H1 (cell line): ENCODE measurements around the gene CTBP2. TPM values are rescaled to one million over a fixed set of nuclear protein-coding genes. Genes with fewer than 3 reads are reported as not detected.

Experiments used
- CTCF ChIA-PET: fragments of 300-600 bp; sonication (Branson Sonifier 250); formaldehyde crosslinking; loops from one replicate; lab custom pipeline; 2021; ENCODE audit not compliant: partially characterized antibody; lab: Charles Lee
- POLR2A ChIA-PET: fragments of 300-600 bp; sonication (Branson Sonifier 250); formaldehyde crosslinking; loops from one replicate; lab custom pipeline; 2021; ENCODE audit warnings: inconsistent platforms; ENCODE audit not compliant: partially characterized antibody; lab: Charles Lee
- DNase-seq, 2 experiments: peaks; one replicate each; pipeline versions ENCODE4 v3.0.0 to v3.0.0-alpha.2; 2010 to 2022; ENCODE audit warnings: low spot score in 2 of 2, low read depth in 1 of 2, mixed read lengths in 1 of 2
- FAIRE-seq: peaks from 2 replicates; lab custom pipeline; 2011; peaks lifted over from hg19 to GRCh38; lab: Jason Lieb, UNC
- H2AFZ ChIP-seq: 2 replicates; pipeline ENCODE4 v1.8.1; 2012; ENCODE audit warnings: low read length, inconsistent platforms
- H2AK5ac ChIP-seq: 2 replicates; pipeline ENCODE4 v1.6.1; 2013; ENCODE audit warnings: low read depth, low read length
- H2BK120ac ChIP-seq: replicated peaks from 2 replicates; pipeline ENCODE3; 2013; ENCODE audit warnings: low read depth, low read length, inconsistent platforms
- H2BK12ac ChIP-seq: 2 replicates; pipeline ENCODE4 v1.6.1; 2013; ENCODE audit warnings: low read depth, low read length
- H2BK15ac ChIP-seq: 2 replicates; pipeline ENCODE4 v1.6.1; 2013; ENCODE audit warnings: low read length
- H2BK20ac ChIP-seq: 2 replicates; pipeline ENCODE4 v1.6.1; 2013; ENCODE audit warnings: low read length
- H2BK5ac ChIP-seq: 2 replicates; pipeline ENCODE4 v1.6.1; 2013; ENCODE audit warnings: low read depth, low read length
- H3K14ac ChIP-seq: 2 replicates; pipeline ENCODE4 v1.6.1; 2013; ENCODE audit warnings: inconsistent platforms; ENCODE audit not compliant: insufficient read length
- H3K18ac ChIP-seq: 2 replicates; pipeline ENCODE4 v1.6.1; 2013; ENCODE audit warnings: low read length; ENCODE audit errors: extremely low read depth
- H3K23ac ChIP-seq: 2 replicates; pipeline ENCODE4 v1.6.1; 2013; ENCODE audit warnings: inconsistent platforms; ENCODE audit not compliant: insufficient read length
- H3K23me2 ChIP-seq: 2 replicates; pipeline ENCODE4 v1.6.1; 2013; ENCODE audit warnings: low read depth, low read length
- H3K27ac ChIP-seq: 2 replicates; pipeline ENCODE4 v1.6.1; 2011; ENCODE audit warnings: low read depth, low read length, inconsistent platforms
- H3K27me3 ChIP-seq, 4 experiments: replicated peaks in 1 of 4; 1 replicate in 1 of 4; 2 replicates in 3 of 4; pipeline versions ENCODE4 v1.6.1 to v1.8.1; 2011 to 2013; ENCODE audit warnings: low read length in 3 of 4, mild to moderate bottlenecking in 3 of 4, inconsistent platforms in 2 of 4, mixed read lengths in 2 of 4, moderate library complexity in 1 of 4; ENCODE audit not compliant: control insufficient read depth in 3 of 4, insufficient read depth in 3 of 4; ENCODE audit errors: extremely low read depth in 1 of 4
- H3K36me3 ChIP-seq, 4 experiments: 2 replicates each; pipeline versions ENCODE4 v1.6.1 to v1.8.1; 2011 to 2013; ENCODE audit warnings: mild to moderate bottlenecking in 4 of 4, low read length in 3 of 4, moderate library complexity in 2 of 4, control low read depth in 1 of 4, inconsistent platforms in 1 of 4; ENCODE audit not compliant: insufficient read depth in 4 of 4, control insufficient read depth in 2 of 4
- H3K4ac ChIP-seq: replicated peaks from 2 replicates; pipeline ENCODE3; 2013; ENCODE audit warnings: low read length, low read depth, mixed read lengths, inconsistent platforms; ENCODE audit not compliant: insufficient read length
- H3K4me1 ChIP-seq, 4 experiments: replicated peaks in 1 of 4; 1 replicate in 1 of 4; 2 replicates in 3 of 4; pipeline versions ENCODE4 v1.6.1 to v1.8.1; 2011 to 2013; ENCODE audit warnings: low read length in 3 of 4, inconsistent platforms in 2 of 4, mixed read lengths in 1 of 4; ENCODE audit not compliant: insufficient read depth in 4 of 4, control insufficient read depth in 3 of 4
- H3K4me2 ChIP-seq, 2 experiments: 2 replicates each; pipeline versions ENCODE4 v1.6.1 to v1.8.1; 2011 to 2013; ENCODE audit warnings: low read depth in 2 of 2, low read length in 2 of 2, control low read depth in 1 of 2, inconsistent platforms in 1 of 2, mild to moderate bottlenecking in 1 of 2; ENCODE audit not compliant: insufficient read depth in 1 of 2
- H3K4me3 ChIP-seq, 4 experiments: fragments of 200-600, 300-600 bp in 1 of 4; sonication (generic), shearing (Covaris generic), sonication (Bioruptor Twin) in 1 of 4; 2 replicates each; pipeline versions ENCODE4 v1.5.1 to v1.8.1; 2011 to 2016; ENCODE audit warnings: low read length in 4 of 4, low read depth in 3 of 4, control low read depth in 2 of 4, inconsistent platforms in 2 of 4, mild to moderate bottlenecking in 2 of 4, mixed read lengths in 1 of 4, moderate library complexity in 1 of 4; ENCODE audit not compliant: insufficient read depth in 2 of 4; ENCODE audit errors: extremely low read depth in 1 of 4
- H3K56ac ChIP-seq: replicated peaks from 2 replicates; pipeline ENCODE3; 2013; ENCODE audit warnings: low read depth, mild to moderate bottlenecking, mixed read lengths, low read length, inconsistent platforms; ENCODE audit not compliant: insufficient read length
- H3K79me1 ChIP-seq: 2 replicates; pipeline ENCODE4 v1.6.1; 2013; ENCODE audit warnings: low read depth, low read length, control low read depth
- H3K79me2 ChIP-seq, 2 experiments: 2 replicates each; pipeline versions ENCODE4 v1.6.1 to v1.8.1; 2012 to 2013; ENCODE audit warnings: low read length in 2 of 2, mild to moderate bottlenecking in 2 of 2, inconsistent platforms in 1 of 2; ENCODE audit not compliant: insufficient read depth in 2 of 2, control insufficient read depth in 1 of 2
- H3K9ac ChIP-seq, 4 experiments: replicated peaks in 1 of 4; 1 replicate in 1 of 4; 2 replicates in 3 of 4; pipeline versions ENCODE4 v1.6.1 to v1.8.1; 2011 to 2013; ENCODE audit warnings: low read depth in 3 of 4, low read length in 3 of 4, control low read depth in 2 of 4, mild to moderate bottlenecking in 2 of 4, moderate library complexity in 2 of 4, inconsistent platforms in 1 of 4; ENCODE audit errors: extremely low read depth in 1 of 4
- H3K9me3 ChIP-seq, 2 experiments: 2 replicates each; pipeline versions ENCODE4 v1.6.1 to v1.8.1; 2012 to 2013; ENCODE audit warnings: mild to moderate bottlenecking in 2 of 2, moderate library complexity in 2 of 2, control low read depth in 1 of 2, inconsistent platforms in 1 of 2, low read depth in 1 of 2, low read length in 1 of 2, mixed read lengths in 1 of 2; ENCODE audit not compliant: insufficient read depth in 2 of 2
- H4K20me1 ChIP-seq, 2 experiments: replicated peaks in 1 of 2; 2 replicates each; pipeline versions ENCODE3 to v1.8.1; 2011 to 2013; ENCODE audit warnings: inconsistent platforms in 2 of 2, low read length in 2 of 2, mild to moderate bottlenecking in 1 of 2; ENCODE audit not compliant: insufficient read depth in 2 of 2, control insufficient read depth in 1 of 2
- H4K5ac ChIP-seq: 2 replicates; pipeline ENCODE4 v1.6.1; 2013; ENCODE audit warnings: low read length, low read depth, mixed read lengths, inconsistent platforms; ENCODE audit not compliant: insufficient read length
- H4K8ac ChIP-seq: 2 replicates; pipeline ENCODE4 v1.8.0; 2013; ENCODE audit warnings: mild to moderate bottlenecking, moderate library complexity, low read length, inconsistent platforms; ENCODE audit not compliant: insufficient read depth; ENCODE audit errors: extremely low read depth
- H4K91ac ChIP-seq: replicated peaks from 2 replicates; pipeline ENCODE3; 2013; ENCODE audit warnings: low read length, mixed read lengths, inconsistent platforms; ENCODE audit not compliant: insufficient read length
- ASH2L ChIP-seq: fragments of 200-600, 300-600 bp; sonication (generic); IDR thresholded peaks from one replicate; pipeline ENCODE4 v1.7.1; 2017; ENCODE audit warnings: low read length
- GABPA ChIP-seq: IDR thresholded peaks from 2 replicates; pipeline ENCODE4 v1.6.1; 2011; ENCODE audit warnings: mild to moderate bottlenecking, low read length, moderate library complexity, borderline replicate concordance; ENCODE audit not compliant: insufficient read depth
- KDM1A ChIP-seq: fragments of 200-600, 300-600 bp; sonication (generic); IDR thresholded peaks from 2 replicates; pipeline ENCODE4 v1.7.1; 2016; ENCODE audit warnings: mild to moderate bottlenecking, low read length, borderline replicate concordance
- NRF1 ChIP-seq: IDR thresholded peaks from 2 replicates; pipeline ENCODE4 v1.6.1; 2011; ENCODE audit warnings: mild to moderate bottlenecking, low read depth, low read length, improper control_type of control experiment
- PHF8 ChIP-seq: fragments of 200-600 bp; sonication (generic); conservative IDR thresholded peaks from 2 replicates; pipeline ENCODE4 v1.7.1; 2012; ENCODE audit warnings: low read depth, mild to moderate bottlenecking, inconsistent platforms, low read length, moderate library complexity
- RNF2 ChIP-seq: fragments of 200-900, 300-1000 bp; sonication (generic); IDR thresholded peaks from 2 replicates; pipeline ENCODE4 v1.7.1; 2016; ENCODE audit warnings: borderline replicate concordance, low read depth, mild to moderate bottlenecking, antibody characterized with exemption, low read length; ENCODE audit not compliant: poor library complexity, severe bottlenecking; ENCODE audit errors: missing control alignments
- SIN3A ChIP-seq, 2 experiments: IDR thresholded peaks in 1 of 2; conservative IDR thresholded peaks in 1 of 2; 2 replicates each; pipeline ENCODE4 v1.6.1; 2011 to 2012; ENCODE audit warnings: low read length in 2 of 2, improper control_type of control experiment in 1 of 2, low read depth in 1 of 2, mild to moderate bottlenecking in 1 of 2
- SIX5 ChIP-seq: IDR thresholded peaks from 2 replicates; pipeline ENCODE4 v1.6.1; 2011; ENCODE audit warnings: mild to moderate bottlenecking, low read depth, low read length
- SP2 ChIP-seq: IDR thresholded peaks from 2 replicates; pipeline ENCODE4 v1.6.1; 2012; ENCODE audit warnings: mild to moderate bottlenecking, low read length, inconsistent platforms
- SP4 ChIP-seq: IDR thresholded peaks from 2 replicates; pipeline ENCODE4 v1.6.1; 2012; ENCODE audit warnings: low read length, inconsistent platforms
- SUZ12 ChIP-seq: fragments of 200-600 bp; sonication (generic); IDR thresholded peaks from 2 replicates; pipeline ENCODE4 v1.6.1; 2012; ENCODE audit warnings: mild to moderate bottlenecking, inconsistent platforms, low read length, moderate library complexity, mixed read lengths
- TCF12 ChIP-seq: IDR thresholded peaks from 2 replicates; pipeline ENCODE4 v1.6.1; 2011; ENCODE audit warnings: low read depth, mild to moderate bottlenecking, low read length
- WGBS, 2 experiments: shearing (Covaris generic) in 1 of 2; methylation state at CpG; one replicate each; pipeline versions ENCODE4 v1.1.6 to v1.1.7; 2013 to 2015; ENCODE audit warnings: low lambda C conversion rate in 2 of 2, mixed read lengths in 2 of 2, inconsistent platforms in 1 of 2, low coverage in 1 of 2, missing lambda C conversion rate in 1 of 2; ENCODE audit not compliant: insufficient replicate concordance in 2 of 2, insufficient coverage in 1 of 2, insufficient read length in 1 of 2; ENCODE audit errors: extremely low coverage in 1 of 2, missing lambda C conversion rate in 1 of 2; 5-methylcytosine and 5-hydroxymethylcytosine counted together
- polyA plus RNA-seq, 7 experiments: library from polyadenylated mRNA; depleted of rRNA in 3 of 7; stranded (reverse) in 5 of 7; unstranded in 2 of 7; fragments of >200 nt in 5 of 7; fragments of 200-250 nt in 2 of 7; gene quantifications; 1 replicate in 5 of 7; 2 replicates in 1 of 7; 4 replicates in 1 of 7; pipeline versions ENCODE4 v1.2.1 to v1.2.3, GENCODE V29; 2011 to 2013; ENCODE audit warnings: missing spikeins in 2 of 7, mixed read lengths in 2 of 7
- total RNA-seq: library from RNA; stranded (reverse); fragmentation: NEBNext Ultra II Directional; extraction: Animal tissue kit (Norgen Biotek cat#: 25700); gene quantifications from 2 replicates; pipeline ENCODE4 v1.2.1, GENCODE V29; 2021

CTBP2 gene
- total and polyA plus RNA-seq, 2 of the 8 experiments (the other 6 are each of a cell fraction or from before 2014, with no cell fraction given), result 208 to 221 TPM

DNA sequence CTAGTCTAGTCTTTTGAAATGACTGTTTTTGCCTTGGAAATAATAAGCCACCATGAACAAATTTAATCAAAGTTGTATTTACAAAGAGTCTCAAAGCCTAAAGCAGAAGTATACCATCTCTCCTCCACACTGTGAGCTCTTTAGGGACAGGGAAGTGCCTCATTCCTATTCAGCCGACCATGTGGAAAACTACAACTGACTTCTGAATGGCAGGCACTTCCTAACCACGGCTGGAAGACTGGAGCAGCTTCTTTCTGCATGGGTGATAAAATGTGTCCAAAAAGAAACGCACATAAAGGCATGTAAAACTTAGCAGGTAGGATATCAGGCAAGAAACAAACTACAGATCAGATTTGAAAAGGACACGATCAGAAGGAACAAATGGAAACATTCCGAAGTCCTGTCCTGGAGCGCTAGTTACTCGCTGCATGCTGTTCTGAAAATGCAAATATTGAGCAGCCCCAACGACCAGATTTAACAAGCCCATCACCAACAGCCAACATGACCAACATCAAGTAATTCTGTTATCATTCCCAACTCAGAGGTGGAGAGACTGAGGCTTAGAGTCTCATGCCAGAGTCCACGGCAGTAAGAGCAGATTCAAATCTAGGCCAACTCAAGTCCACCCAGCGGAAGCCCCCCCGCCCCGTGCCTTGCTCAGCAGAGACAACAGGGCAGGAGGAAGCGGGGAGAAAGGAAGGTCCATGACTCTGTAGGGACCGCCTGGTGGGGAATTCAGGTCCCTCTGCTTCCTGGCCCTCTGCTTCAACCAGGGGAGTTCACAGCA, 26.5 kb downstream of the CTBP2 start:
- no peak overlapping the region for H2AFZ ChIP-seq
- H2BK12ac ChIP-seq, result peak overlapping the region; percentile 18; the same call in 1 of the 2 replicates
- H3K4me2 ChIP-seq, result peak overlapping the region in 1 of 2 experiments; percentile 43; a peak in 2 of 4 replicates
- POLR2A ChIA-PET, result interaction anchor here (0.5 to 3.7 kb wide), 2 partner anchors 19 to 34 kb away, joined by 4 to 14 read pairs; no protein-coding TSS in a partner anchor
- no peaks in the 10 kb centered on the region for H3K27me3 ChIP-seq
- no peak overlapping the region for H2BK20ac ChIP-seq
- H3K9ac ChIP-seq, result no peak overlapping the region
- CTCF ChIA-PET, result no interaction called here
- H2BK120ac ChIP-seq, result no peak overlapping the region
- peaks cover 81 to 86% of the 10 kb centered on the region in 2 experiments for H4K20me1 ChIP-seq
- H3K79me2 ChIP-seq, result peaks cover 71 to 100% of the 10 kb centered on the region in 2 experiments
- H3K4me1 ChIP-seq, result peaks cover 25 to 62% (median 42%) of the 10 kb centered on the region in 4 experiments
- H3K36me3 ChIP-seq, result peaks cover 8 to 57% (median 12%) of the 10 kb centered on the region in 4 experiments; a peak in 6 of 8 replicates
- H3K4me3 ChIP-seq, result no peak overlapping the region
- no peaks in the 10 kb centered on the region for H3K23me2 ChIP-seq
- no peak overlapping the region; the same call in 1 of the 2 replicates for H2BK5ac ChIP-seq
- H3K14ac ChIP-seq, result no peak overlapping the region
- peaks cover 26% of the 10 kb centered on the region for H3K79me1 ChIP-seq
- H3K27ac ChIP-seq, result no peak overlapping the region; the same call in none of the 2 replicates
- H3K4ac ChIP-seq, result no peak overlapping the region
- 81% methylated on average over 14 of the region's 14 CpGs; no CpG with 5 or more reads in 1 of the 2 experiments for WGBS, 2 experiments
- DNase-seq, result no peak
- H3K18ac ChIP-seq, result peak overlapping the region; percentile 36; the same call in 1 of the 2 replicates
- no peak overlapping the region for H2BK15ac ChIP-seq
- H4K8ac ChIP-seq, result no peak overlapping the region
- 0 out of 2 replicates have a peak overlapping the region, but pooled peaks have one; percentile 19 for H2AK5ac ChIP-seq
- H3K56ac ChIP-seq, result no peak overlapping the region
- no peak overlapping the region for H4K91ac ChIP-seq
- no peaks in the 10 kb centered on the region for H3K9me3 ChIP-seq
- no peak overlapping the region for H4K5ac ChIP-seq
- no peak overlapping the region for H3K23ac ChIP-seq
- no peak for FAIRE-seq
- TF ChIP-seq ASH2L, result no peak
- TF ChIP-seq GABPA, result no peak
- no peak for TF ChIP-seq RNF2
- no peak for TF ChIP-seq KDM1A
- no peak for TF ChIP-seq PHF8
- no peak for TF ChIP-seq SP2
- TF ChIP-seq NRF1, result no peak
- no peak for TF ChIP-seq SIX5
- TF ChIP-seq SP4, result no peak
- no peak for TF ChIP-seq TCF12
- TF ChIP-seq SUZ12, result no peak
- TF ChIP-seq SIN3A (conservative IDR thresholded peaks at IDR 0.05 in 1 of 2, IDR thresholded peaks at IDR 0.05 in 1 of 2; ENCODE audit: low read depth in 1 of 2, low read length in 2 of 2), result no peak
